GM23248 (cell line): Measurements from ENCODE around the gene MTRR.

Experiments used
- EZH2 ChIP-seq: fragments of 200-600 bp; sonication (generic); IDR thresholded peaks from 2 replicates; pipeline ENCODE4 v1.6.1; 2018; ENCODE audit warnings: antibody characterized with exemption, mild to moderate bottlenecking; ENCODE audit not compliant: insufficient read depth, poor library complexity, severe bottlenecking
- EZH2phosphoT487 ChIP-seq: fragments of 200-600 bp; sonication (generic); IDR thresholded peaks from 2 replicates; pipeline ENCODE4 v1.6.1; 2018; ENCODE audit warnings: antibody characterized with exemption, moderate library complexity, mild to moderate bottlenecking, low read depth; ENCODE audit not compliant: insufficient read depth

- no peak for TF ChIP-seq EZH2
- TF ChIP-seq EZH2phosphoT487: no peak
Observed at GRCh38 chr5:7825630-7826029, 43.3 kb upstream of the MTRR start.
